DMS114 treated with DMSO at 0.1 percent for 48 hours (cell line): ENCODE measurements around the gene THY1.
"Not testable (repeated sequence)": the region's sequence is repeated elsewhere in the genome, so short reads cannot be mapped to it uniquely, and the experiment has no call there.

Experiments used
- DNase-seq: peaks from one replicate; lab custom pipeline; 2025; ENCODE audit not compliant: unreplicated experiment; lab: John Stamatoyannopoulos, UW

The THY1 gene

GRCh38 chr11:119389611-119390254, 33.2 kb downstream of the THY1 start:
- DNase-seq = no peak

GRCh38 chr11:119388103-119388502, 34.9 kb downstream of the THY1 start:
- no peak for DNase-seq

GRCh38 chr11:119384332-119384731, 38.6 kb downstream of the THY1 start:
- no peak for DNase-seq

- not testable (repeated sequence) for DNase-seq
Measured at GRCh38 chr11:119382513-119382912, 40.5 kb downstream of the THY1 start.

- DNase-seq = no peak
Measured at GRCh38 chr11:119382101-119382500, 40.9 kb downstream of the THY1 start.

- DNase-seq = peak; percentile 79
Measured at GRCh38 chr11:119381181-119381988, 41.6 kb downstream of the THY1 start, which contains the start of gene USP2. TSS of gene USP2 (minus strand) at chr11:119381690. CDS start at chr11:119373480, 8,210 bp downstream.

GRCh38 chr11:119380827-119381180, 42.2 kb downstream of the THY1 start:
- DNase-seq = no peak

- DNase-seq = no peak
Measured at GRCh38 chr11:119380160-119380826, 42.7 kb downstream of the THY1 start.

- no peak for DNase-seq
Measured at GRCh38 chr11:119378851-119379465, 44.0 kb downstream of the THY1 start.

- no peak for DNase-seq
Measured at GRCh38 chr11:119377961-119378667, 44.9 kb downstream of the THY1 start.

GRCh38 chr11:119377112-119377901, 45.7 kb downstream of the THY1 start:
- no peak for DNase-seq

GRCh38 chr11:119376197-119376847, 46.6 kb downstream of the THY1 start:
- DNase-seq = no peak

GRCh38 chr11:119375337-119376196, 47.4 kb downstream of the THY1 start:
- DNase-seq = no peak

GRCh38 chr11:119374632-119375336, 48.2 kb downstream of the THY1 start:
- no peak for DNase-seq

- peak; percentile 22 for DNase-seq
Measured at GRCh38 chr11:119373921-119374631, 48.9 kb downstream of the THY1 start.

GRCh38 chr11:119373059-119373920, 49.7 kb downstream of the THY1 start:
- DNase-seq = no peak
